Erythroblast (primary cell): ENCODE measurements around the gene SPATS2L.

ENCODE experiments used
- GATA1 ChIP-seq: IDR thresholded peaks from 2 replicates; pipeline ENCODE4 v1.6.1; 2011; ENCODE audit warnings: low read depth, mild to moderate bottlenecking, control low read depth, low read length, moderate library complexity
- POLR2A ChIP-seq: IDR thresholded peaks from 2 replicates; pipeline ENCODE4 v1.6.1; 2011; ENCODE audit warnings: mild to moderate bottlenecking, low read length

GRCh38 chr2:200415455-200415854 is 109.0 kb downstream of the SPATS2L start:
- TF ChIP-seq POLR2A, result no peak
- TF ChIP-seq GATA1, result no peak
